Activated CD4-positive, alpha-beta T cell treated with anti-CD3 and anti-CD28 coated beads for 4 hours (primary cell): ENCODE data around the gene PLIN4.
"Not testable (repeated sequence)": the region's sequence is repeated elsewhere in the genome, so short reads cannot be mapped to it uniquely, and the experiment has no call there.

Experiments
- DNase-seq, 2 donors: peaks; one replicate each; pipeline ENCODE4 v3.0.0-alpha.2; 2020

The PLIN4 gene, protein sequence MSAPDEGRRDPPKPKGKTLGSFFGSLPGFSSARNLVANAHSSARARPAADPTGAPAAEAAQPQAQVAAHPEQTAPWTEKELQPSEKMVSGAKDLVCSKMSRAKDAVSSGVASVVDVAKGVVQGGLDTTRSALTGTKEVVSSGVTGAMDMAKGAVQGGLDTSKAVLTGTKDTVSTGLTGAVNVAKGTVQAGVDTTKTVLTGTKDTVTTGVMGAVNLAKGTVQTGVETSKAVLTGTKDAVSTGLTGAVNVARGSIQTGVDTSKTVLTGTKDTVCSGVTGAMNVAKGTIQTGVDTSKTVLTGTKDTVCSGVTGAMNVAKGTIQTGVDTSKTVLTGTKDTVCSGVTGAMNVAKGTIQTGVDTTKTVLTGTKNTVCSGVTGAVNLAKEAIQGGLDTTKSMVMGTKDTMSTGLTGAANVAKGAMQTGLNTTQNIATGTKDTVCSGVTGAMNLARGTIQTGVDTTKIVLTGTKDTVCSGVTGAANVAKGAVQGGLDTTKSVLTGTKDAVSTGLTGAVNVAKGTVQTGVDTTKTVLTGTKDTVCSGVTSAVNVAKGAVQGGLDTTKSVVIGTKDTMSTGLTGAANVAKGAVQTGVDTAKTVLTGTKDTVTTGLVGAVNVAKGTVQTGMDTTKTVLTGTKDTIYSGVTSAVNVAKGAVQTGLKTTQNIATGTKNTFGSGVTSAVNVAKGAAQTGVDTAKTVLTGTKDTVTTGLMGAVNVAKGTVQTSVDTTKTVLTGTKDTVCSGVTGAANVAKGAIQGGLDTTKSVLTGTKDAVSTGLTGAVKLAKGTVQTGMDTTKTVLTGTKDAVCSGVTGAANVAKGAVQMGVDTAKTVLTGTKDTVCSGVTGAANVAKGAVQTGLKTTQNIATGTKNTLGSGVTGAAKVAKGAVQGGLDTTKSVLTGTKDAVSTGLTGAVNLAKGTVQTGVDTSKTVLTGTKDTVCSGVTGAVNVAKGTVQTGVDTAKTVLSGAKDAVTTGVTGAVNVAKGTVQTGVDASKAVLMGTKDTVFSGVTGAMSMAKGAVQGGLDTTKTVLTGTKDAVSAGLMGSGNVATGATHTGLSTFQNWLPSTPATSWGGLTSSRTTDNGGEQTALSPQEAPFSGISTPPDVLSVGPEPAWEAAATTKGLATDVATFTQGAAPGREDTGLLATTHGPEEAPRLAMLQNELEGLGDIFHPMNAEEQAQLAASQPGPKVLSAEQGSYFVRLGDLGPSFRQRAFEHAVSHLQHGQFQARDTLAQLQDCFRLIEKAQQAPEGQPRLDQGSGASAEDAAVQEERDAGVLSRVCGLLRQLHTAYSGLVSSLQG (N-terminal part only)

DNA sequence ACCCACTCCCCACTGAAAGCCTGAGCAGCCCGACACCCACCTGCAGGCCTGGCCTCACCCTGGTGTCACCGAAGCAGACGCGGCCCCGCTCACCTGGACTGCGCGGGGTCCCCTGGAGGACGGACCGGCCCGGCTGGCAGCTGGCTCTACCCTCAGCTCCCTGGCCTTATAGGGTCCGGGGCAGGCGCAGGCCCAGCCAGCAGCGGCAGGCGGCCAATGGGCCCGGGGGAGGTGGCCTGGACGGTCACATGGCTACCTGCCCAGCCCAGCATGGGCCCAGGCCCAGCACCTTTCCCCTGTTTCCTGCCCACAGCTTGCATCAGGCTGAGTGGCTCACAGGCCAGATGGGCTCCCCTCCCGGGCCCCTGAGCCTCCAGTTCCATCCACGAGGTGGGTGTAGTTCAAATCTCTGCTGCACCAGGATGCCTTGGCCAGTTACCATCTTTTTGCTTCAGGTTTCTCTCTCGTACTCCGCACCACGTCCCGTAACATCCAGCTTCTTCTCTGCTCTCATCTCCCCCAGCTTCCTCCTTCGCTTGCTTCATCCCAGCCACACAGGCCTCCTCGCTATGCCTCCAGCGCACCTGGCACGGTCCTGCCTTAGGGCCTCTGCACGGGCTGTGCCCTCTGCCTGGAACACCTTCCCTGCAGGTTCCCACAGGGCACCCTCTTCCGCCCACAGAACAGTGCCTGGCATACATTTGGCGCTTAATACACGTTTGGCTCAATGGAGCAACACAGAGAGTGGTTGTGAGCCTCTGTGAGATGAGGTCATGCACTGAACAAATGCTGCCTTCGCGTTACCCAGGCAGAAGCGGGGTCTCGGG lies at the start of gene PLIN4:
PLIN4 (minus strand) TSS at position 142 of the 827 bp plus-strand sequence. CDS start 214 bp downstream, outside the sequence.
- DNase-seq = no peak

DNA sequence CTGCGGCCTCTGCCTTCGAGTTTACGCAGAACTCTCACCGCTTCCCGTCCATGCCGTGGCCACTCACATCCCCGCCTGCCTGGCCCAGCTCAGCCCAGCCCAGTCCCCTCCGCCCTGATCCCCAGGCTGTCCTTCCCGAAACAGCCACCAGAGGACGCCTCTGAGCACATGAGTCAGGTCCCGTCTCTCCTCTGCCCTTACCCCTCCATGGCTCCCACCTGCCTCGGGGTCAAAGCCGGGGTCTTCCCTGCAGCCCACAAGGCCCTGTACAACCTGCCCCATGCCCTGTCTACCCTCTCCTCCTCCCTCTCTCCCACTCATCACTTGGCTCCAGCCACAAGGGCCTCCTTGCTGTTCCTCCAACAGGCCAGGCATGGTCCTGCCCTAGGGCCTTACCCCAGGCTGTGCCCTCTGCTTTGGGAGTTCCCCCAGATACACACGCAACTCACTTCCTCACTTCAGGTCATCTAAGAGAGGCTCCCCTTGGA lies 49.3 kb upstream of the PLIN4 start:
- peak; percentile 43 to 65 for DNase-seq

DNA sequence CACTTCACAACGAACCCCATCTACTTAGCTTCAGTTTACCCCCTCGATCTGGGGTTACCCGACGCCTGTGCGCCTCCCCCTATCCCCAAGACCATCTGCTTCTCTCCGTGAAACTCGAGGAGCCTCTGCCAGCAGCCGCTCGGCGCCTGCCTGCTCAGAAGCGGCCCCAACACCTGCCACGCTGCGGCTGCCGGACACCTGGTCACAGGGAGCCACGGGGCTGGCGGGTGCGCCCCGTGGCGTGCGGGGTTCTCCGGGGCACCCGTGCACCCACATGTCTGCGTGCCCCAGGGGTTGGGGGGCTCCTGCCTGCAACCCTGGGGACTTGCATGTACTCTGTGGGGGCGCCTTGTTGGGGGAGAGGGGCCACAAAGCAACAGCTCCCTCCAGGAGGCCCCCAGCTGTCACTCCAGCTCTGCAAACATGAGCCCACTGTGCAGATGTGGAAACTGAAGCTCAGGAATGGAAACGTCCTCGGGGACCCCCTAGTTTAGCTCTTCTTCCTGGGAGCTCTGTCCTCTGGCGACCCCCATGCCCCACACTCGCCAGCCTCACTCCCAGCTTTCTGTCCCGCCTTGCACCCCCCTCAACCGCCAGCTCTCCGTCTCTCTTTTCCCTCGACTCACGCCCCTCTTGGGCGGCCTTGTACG lies 48.2 kb upstream of the PLIN4 start:
- DNase-seq = no peak

DNA sequence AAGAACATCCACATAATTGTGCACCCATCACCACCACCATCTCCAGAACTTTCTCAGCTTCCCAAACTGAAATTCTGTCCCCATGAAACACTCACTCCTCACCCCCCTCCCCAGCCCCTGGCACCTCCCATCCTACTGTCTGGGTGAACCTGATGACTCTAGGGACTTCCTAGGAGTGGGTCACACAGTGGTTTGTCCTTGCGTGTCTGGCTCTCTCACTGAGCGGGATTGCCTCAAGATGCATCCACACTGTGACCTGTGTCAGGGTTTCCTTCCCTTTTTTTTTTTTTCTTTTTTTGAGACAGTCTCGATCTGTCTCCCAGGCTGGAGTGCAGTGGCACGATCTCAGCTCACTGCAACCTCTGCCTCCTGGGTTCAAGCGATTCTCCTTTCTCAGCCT lies 45.3 kb upstream of the PLIN4 start:
- DNase-seq = not testable (repeated sequence)

DNA sequence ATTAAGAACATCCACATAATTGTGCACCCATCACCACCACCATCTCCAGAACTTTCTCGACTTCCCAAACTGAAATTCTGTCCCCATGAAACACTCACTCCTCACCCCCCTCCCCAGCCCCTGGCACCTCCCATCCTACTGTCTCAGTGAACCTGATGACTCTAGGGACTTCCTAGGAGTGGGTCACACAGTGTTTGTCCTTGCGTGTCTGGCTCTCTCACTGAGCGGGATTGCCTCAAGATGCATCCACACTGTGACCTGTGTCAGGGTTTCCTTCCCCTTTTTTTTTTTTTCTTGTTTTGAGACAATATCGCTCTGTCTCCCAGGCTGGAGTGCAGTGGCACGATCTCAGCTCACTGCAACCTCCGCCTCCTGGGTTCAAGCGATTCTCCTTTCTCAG lies 43.8 kb upstream of the PLIN4 start:
- DNase-seq = not testable (repeated sequence)

DNA sequence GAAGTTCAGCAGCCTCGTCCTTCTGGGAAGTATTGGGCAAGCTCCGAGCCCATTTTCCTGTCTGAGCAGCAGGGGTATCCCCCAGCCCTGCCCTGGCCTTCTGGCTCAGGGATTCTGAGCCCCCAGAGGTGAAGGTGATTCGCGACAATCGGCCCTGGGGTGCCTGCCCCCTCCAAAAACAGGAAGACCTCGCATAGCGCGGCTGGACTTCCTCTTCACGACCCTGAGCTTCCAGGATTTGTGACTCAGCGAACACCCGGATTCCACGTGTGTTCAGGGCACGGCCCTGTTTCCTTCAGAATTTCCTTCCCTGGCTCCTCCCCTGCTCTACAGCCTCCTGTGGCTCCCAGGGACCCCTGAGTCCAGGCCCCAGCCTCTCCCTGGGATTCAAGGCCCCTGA lies 41.3 kb upstream of the PLIN4 start, which contains the start of gene SEMA6B:
SEMA6B (minus strand) TSS at position 116 of the 400 bp plus-strand sequence. CDS start 1,227 bp downstream, outside the sequence.
- DNase-seq = no peak

DNA sequence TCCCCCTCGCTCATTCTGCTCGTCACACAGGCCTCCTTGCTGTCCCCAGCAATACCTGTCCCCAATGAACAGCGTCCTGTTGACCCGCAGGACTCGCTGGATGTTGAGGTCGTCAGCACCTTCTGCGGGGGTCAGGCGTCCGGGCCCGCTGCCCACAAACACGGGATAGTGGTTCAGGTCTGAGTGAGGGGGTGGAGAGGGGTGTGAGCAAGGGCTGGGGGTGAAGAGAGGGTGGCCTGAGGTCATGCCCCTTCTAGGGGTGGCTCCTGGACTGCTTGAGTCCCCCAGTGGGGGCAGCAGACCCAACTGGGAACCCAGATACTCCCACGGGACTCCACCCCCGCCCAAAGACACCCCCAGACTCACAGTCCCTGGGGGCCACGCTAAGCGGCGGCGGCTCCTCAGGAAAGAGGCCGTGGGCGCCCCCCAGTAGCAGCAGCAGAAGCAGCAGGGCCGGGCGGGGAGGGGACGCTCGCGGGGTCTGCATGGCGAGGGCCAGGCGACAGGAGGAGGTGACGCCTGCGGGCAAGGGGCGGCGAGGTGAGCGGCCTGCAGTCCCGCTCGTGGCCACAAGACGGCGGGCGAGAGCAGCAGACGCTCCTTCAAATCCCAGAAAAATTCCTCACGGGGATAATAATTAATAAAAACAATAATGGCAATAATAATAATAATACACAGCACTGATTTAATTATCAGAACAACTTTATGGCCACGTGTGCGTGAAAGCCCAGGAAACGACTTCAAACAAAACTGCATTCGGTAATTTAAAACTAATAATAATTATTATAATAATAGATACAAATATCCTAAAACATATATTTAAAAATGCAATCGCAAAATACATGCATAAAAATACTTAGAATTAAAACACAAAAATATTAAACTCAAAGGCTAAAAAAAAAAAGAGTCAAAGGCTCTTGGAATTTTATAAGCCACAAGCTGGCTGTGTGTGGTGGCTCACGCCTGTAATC lies 40.0 kb upstream of the PLIN4 start:
- peak in 1 of 2 donors; percentile 35 for DNase-seq

DNA sequence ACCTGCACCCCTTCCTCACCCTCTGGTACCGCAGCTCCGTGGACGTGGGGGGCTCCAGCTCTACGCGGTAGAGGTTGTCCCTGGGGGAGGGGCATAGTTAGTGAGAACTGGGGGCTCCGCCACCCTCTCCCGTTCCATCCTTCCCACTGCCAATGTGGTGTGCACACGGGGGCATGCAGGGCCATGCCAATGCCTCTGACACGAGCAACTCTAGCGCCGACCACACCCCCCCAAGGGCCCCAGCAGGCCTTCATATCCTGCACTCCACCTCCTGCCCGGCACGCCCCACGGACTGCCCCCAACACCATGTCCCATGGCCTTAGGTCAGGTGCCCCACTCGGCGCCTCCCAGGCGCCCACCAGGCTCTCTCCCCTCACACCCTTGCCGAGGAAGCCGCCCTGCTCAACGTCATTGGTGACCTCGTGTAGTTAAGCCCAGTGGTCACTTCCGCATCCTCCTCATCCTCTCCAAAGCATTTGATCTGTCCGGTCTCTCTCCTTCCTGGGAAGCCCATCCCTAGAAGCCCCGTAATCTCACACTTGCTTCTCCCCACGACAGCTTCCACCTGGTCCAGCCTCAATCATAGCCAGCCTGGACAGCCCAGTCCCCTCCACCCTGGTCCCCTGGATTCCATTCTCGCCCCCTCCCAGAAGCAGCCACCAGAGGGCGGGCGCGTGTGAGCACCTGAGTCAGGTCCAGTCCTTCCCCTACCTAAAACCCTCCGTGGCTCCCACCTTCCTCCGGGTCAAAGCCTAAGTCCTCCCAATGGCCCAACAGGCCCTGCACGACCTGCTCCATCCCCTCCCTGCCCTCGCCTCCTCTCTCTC lies 39.1 kb upstream of the PLIN4 start:
- peak in 1 of 2 donors; percentile 21 for DNase-seq

DNA sequence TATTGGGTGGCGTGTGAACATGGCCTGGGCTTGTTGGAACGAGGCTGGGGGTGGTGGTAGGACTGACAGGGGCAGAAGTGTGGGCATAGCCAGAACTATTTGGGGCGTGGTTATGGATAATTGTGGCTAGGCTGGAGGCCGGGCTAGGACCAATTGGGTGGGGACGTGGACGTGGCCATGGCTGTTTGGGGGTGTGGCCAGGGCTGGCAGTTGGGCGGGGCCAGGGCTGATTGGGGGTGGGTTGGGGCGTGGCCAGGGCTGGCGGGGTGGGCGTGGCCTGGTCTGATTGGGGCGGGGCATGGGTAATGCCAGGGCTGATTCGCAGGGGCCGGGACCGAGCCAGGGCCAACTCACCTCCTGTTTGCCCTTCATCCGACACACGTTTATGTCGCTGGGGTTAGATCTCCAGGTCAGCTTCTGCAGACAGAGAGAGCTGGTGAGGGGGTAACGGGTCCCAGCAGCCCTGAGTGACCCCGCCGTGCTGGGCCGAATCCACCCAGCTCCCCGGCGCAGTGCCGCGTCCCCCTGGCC lies 38.4 kb upstream of the PLIN4 start:
- no peak for DNase-seq

DNA sequence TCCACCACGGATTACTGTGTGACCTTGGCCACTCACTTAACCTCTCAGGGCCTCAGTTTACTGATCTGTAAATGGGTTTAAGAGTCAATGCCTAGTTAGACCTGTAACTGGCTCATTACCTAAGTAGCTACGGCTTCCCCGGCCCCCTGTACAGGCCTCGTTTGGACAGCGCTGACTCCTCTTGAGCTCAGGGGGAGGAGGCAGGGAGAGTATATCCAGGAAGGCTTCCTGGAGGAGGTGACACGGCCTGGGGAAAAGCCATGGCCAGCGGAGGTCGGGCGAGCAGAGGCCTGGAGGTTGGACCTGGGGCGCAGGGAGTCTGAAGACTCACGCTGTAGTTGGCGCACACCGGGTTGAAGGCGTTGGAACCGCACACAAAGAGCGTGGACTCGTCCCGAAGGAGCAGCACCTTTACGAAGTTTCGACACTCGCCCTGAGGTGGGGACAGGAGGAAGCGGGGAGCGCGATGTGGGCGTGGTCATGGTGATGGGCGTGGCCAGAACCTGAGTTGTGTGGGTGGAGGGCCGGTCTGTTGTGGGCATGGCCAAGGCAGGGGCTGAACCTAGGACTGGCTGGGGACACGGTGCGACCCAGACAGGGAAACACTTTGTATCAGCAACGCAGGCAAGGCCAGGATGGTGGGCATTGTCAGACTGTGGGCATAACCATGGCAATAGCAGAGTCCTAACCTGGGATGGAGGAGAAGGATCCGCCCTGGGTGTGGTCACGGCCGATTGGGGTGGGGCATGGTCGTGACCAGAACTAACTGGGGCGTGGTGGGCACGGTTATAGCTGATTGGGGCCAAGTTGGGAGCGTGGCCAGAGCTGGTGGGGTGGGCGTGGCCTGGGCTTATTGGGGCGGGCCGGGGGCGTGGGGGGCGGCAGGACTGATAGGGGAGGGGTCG lies 37.6 kb upstream of the PLIN4 start:
- no peak for DNase-seq

DNA sequence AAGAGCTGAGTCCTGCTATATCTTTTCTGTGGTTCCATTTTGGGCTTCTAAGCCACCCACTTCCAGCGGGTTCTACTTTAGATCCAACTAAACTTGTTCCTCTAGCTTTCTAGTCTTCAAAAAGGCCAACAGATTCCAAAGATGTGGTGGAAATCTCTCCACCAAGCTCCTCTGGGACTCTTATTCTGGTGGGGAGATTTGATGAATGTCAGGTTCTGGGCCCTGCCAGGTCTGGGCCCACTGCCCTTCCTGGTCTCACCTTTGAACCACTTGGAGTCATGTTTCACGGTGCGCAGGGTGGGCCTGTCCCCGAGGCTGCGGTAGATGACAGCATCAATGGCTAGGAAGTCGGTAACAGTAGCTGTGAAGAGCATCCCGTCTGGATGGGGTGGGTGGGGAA lies 36.4 kb upstream of the PLIN4 start:
- no peak for DNase-seq

DNA sequence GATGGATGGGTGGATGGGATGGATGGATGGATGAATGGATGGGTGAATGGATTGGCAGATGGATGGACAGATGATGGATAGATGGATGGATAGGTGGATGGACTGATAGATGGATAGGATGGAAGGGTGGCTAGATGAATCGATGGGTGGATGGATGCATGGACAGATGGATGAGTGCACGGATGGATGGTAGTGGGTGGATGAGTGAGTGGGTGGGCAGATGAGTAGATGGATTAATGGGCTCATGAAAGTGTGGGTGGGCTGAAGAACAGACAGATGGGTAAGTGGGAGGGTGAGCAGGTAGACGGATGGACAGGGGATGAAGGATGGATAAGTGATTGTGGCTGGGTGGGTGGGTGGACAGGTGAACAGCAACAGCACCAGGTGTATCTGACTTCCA lies 35.5 kb upstream of the PLIN4 start:
- no peak for DNase-seq

DNA sequence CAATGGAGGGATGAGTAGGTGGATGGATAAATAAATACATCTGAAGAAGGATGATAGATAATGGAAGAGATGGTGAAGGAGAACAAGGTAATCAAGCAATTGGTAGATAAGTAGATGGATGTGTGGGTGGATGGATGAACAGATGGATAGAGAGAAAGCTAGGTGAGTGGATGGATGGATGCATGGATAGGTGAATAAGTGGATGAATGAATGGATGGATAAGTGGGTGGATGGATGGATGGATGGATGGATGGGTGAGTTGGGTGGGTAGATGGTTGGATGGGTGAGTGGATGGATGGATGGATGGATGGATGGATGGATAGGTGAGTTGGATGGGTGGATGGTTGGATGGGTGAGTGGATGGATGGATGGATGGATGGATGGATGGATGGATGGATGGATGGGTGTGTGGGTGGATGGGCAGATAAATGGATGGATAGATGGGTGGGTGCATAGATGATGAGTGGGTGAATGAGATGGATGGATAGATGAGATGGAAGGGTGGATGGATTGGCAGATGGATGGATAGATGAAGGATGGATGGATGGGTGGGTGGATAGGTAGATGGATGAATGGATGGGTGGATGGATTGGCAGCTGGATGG lies 34.9 kb upstream of the PLIN4 start:
- no peak for DNase-seq

DNA sequence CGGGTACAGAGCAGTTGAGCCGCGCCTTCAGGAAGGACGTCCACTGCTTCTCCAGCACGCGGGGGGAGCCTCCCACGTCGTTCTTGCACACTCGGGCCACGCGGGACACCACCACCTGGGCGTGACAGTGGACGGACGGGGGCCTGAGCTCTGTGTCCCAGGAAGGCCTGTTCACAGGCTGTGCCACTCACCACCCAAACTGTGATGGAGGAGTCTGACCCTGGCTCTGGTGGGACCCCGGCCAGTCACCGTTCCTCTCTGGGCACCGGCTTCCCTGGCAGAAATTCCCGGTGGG lies 34.2 kb upstream of the PLIN4 start:
- no peak for DNase-seq

DNA sequence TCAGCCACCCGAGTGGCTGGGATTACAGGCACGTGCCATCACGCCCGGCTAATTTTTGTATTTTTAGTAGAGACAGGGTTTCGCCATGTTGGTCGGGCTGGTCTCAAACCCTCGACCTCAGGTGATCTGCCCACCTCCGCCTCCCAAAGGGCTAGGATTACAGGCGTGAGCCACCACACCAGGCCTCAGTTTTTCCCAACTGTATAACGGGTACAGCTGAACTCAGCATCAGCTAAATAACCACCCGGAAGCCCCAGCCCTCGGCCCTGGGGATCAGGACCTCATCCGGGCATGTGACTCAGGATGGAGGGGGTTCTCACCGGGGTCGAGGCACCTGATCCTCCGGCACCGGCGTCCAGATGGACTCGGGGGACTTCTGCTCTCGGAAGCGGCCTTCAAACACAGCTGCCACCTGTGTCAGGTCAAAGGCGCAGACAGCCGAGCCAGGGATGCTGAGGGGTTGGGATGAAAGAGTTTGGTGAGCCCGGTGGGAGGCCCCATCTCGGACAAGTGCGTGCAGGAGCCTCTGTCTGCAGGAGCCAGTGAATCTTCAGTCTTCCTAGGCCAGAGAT lies 32.3 kb upstream of the PLIN4 start:
- no peak for DNase-seq

DNA sequence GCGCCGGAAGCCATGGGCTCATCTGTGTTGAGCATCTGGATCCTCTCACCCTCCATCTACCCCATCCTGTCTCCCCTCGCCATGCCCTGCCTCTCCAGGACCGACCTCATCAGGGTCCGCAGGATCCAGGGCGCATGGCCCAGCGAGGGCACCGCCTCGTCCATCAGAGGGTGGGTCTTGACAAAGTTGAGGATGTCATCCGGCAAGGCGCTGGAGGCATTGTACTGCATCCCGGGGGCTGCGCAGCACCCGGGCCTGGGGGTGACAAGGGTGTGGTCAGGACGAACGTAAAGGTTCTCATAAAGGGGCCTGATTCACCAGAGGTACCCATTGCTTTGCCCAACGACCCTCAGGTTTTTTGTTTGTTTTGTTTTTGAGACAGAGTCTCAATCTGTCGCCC lies 31.7 kb upstream of the PLIN4 start:
- no peak for DNase-seq

DNA sequence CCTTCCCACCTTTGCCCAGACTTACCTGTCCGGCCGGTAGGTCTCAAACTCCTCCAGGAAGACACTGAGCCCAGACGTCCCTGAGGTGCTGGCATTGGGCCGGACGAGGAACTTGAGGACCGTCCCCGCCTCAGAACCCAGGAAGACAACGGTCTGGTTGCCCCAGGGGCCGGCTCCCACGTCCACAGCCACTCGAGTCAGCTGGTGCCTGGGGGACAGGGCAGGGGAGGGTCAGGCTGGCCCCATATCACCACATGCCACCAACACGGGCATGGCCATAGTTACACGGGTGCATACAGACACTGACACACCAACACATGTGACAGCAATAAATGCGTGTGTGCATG lies 29.9 kb upstream of the PLIN4 start:
- DNase-seq = no peak
